ENCODE results near the gene MAMDC2.

The MAMDC2 gene

GRCh38 chr9:70262366-70262765, 218.7 kb downstream of the MAMDC2 start:
- TF ChIP-seq TAF1 (IDR thresholded peaks at IDR 0.05; ENCODE audit: borderline replicate concordance, insufficient read depth, low read length) (no peak), FOXP2 (optimal IDR thresholded peaks at IDR 0.05; ENCODE audit: borderline replicate concordance, extremely low read depth, extremely low read length, insufficient read depth) (no peak), SIN3A (IDR thresholded peaks at IDR 0.05; ENCODE audit: borderline replicate concordance, insufficient read depth, low read length) (no peak), POLR2AphosphoS5 (IDR thresholded peaks at IDR 0.05; ENCODE audit: low read depth, low read length) (no peak)
- TF ChIP-seq, protein P1, sequence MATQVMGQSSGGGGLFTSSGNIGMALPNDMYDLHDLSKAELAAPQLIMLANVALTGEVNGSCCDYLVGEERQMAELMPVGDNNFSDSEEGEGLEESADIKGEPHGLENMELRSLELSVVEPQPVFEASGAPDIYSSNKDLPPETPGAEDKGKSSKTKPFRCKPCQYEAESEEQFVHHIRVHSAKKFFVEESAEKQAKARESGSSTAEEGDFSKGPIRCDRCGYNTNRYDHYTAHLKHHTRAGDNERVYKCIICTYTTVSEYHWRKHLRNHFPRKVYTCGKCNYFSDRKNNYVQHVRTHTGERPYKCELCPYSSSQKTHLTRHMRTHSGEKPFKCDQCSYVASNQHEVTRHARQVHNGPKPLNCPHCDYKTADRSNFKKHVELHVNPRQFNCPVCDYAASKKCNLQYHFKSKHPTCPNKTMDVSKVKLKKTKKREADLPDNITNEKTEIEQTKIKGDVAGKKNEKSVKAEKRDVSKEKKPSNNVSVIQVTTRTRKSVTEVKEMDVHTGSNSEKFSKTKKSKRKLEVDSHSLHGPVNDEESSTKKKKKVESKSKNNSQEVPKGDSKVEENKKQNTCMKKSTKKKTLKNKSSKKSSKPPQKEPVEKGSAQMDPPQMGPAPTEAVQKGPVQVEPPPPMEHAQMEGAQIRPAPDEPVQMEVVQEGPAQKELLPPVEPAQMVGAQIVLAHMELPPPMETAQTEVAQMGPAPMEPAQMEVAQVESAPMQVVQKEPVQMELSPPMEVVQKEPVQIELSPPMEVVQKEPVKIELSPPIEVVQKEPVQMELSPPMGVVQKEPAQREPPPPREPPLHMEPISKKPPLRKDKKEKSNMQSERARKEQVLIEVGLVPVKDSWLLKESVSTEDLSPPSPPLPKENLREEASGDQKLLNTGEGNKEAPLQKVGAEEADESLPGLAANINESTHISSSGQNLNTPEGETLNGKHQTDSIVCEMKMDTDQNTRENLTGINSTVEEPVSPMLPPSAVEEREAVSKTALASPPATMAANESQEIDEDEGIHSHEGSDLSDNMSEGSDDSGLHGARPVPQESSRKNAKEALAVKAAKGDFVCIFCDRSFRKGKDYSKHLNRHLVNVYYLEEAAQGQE (IDR thresholded peaks at IDR 0.05; ENCODE audit: insufficient read depth in 1 of 2, low read depth in 2 of 2, low read length in 2 of 2), result no peak

DNA sequence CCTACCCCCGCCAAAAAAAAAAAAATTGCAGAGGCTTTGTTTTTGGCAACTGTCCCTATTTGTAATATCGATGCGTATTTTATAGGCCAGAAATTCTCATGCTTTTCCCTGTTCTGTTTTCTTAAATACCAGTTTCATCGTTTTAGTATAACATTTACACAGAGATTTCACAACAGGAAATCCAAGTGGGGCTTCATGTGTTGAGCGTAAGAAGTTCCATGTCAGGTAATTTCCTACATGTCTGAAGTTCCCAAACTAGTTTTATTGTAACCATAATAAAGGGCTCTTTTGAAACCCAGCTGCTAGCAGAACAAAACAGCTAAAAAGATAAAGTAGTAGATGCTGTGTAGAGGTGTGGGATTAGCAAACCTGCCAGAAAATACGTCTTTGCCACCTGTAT, 219.3 kb downstream of the MAMDC2 start:
- TF ChIP-seq SIN3A (IDR thresholded peaks at IDR 0.05; ENCODE audit: borderline replicate concordance, insufficient read depth, low read length), result no peak
- TF ChIP-seq TAF1 (IDR thresholded peaks at IDR 0.05; ENCODE audit: borderline replicate concordance, insufficient read depth, low read length), result no peak
- no peak for TF ChIP-seq POLR2AphosphoS5 (IDR thresholded peaks at IDR 0.05; ENCODE audit: low read depth, low read length)
- TF ChIP-seq, protein P1 (IDR thresholded peaks at IDR 0.05; ENCODE audit: insufficient read depth in 1 of 2, low read depth in 2 of 2, low read length in 2 of 2), result no peak
- no peak for TF ChIP-seq FOXP2 (optimal IDR thresholded peaks at IDR 0.05; ENCODE audit: borderline replicate concordance, extremely low read depth, extremely low read length, insufficient read depth)

DNA sequence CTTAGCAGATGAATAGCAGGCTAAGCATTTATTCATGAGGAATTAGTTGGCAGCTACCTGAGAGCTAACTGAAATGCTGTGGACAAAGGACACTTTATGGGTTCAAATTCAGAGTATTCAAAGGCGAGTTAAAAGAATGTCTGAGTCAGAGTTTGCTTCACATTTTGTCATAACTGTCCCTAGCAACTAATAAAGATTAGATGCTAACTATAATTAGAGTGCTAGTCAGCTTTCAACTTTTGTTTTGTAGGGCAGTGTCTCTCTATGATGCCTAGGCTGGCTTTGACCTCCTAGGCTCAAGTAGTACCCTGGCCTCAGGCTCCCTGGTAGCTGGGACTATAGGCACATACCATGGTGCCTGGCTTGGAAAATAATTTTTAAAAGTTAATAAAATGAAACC, 219.8 kb downstream of the MAMDC2 start:
- no peak for TF ChIP-seq SIN3A (IDR thresholded peaks at IDR 0.05; ENCODE audit: borderline replicate concordance, insufficient read depth, low read length)
- no peak for TF ChIP-seq POLR2AphosphoS5 (IDR thresholded peaks at IDR 0.05; ENCODE audit: low read depth, low read length)
- no peak for TF ChIP-seq TAF1 (IDR thresholded peaks at IDR 0.05; ENCODE audit: borderline replicate concordance, insufficient read depth, low read length)

All from PFSK-1 (cell line).